GM13976 (cell line): ENCODE measurements around the gene SMC1B.

Experiments
- DNase-seq: peaks from one replicate; pipeline ENCODE4 v3.0.0; 2012; ENCODE audit warnings: low spot score
- CTCF ChIP-seq: IDR thresholded peaks from 2 replicates; pipeline ENCODE4 v1.5.1; 2012; ENCODE audit warnings: borderline replicate concordance, mild to moderate bottlenecking; ENCODE audit not compliant: insufficient read depth; ENCODE audit errors: extremely low read depth, missing control alignments, control extremely low read depth
- in situ Hi-C: fragments of 300-500 bp; cut with MboI; formaldehyde crosslinking; loops from one replicate; pipeline ENCODE4 v1.12.0; 2022; ENCODE audit warnings: low sequenced_read_pairs, mixed read lengths, inconsistent platforms; ENCODE audit not compliant: unreplicated experiment

SMC1B gene

GRCh38 chr22:45314786-45315185 is 98.6 kb downstream of the SMC1B start:
- DNase-seq = no peak
- in situ Hi-C loops = no loop called here
- TF ChIP-seq CTCF = no peak

GRCh38 chr22:45314054-45314721 is 99.2 kb downstream of the SMC1B start:
- in situ Hi-C loops = no loop called here
- TF ChIP-seq CTCF = no peak
- DNase-seq = no peak

GRCh38 chr22:45312856-45313255 is 100.5 kb downstream of the SMC1B start:
- in situ Hi-C loops = no loop called here
- TF ChIP-seq CTCF = no peak
- DNase-seq = no peak

- TF ChIP-seq CTCF = no peak
- in situ Hi-C loops = no loop called here
- no peak for DNase-seq
Measured at GRCh38 chr22:45312415-45312814, 101.0 kb downstream of the SMC1B start.

GRCh38 chr22:45310977-45311531 is 102.3 kb downstream of the SMC1B start:
- in situ Hi-C loops = no loop called here
- DNase-seq = no peak
- no peak for TF ChIP-seq CTCF

- TF ChIP-seq CTCF = no peak
- in situ Hi-C loops = no loop called here
- no peak for DNase-seq
Measured at GRCh38 chr22:45310331-45310976, 102.9 kb downstream of the SMC1B start.
